ENCODE results near the gene EML4. TPM values are rescaled to one million over a fixed set of nuclear protein-coding genes. Genes with fewer than 3 reads are reported as not detected.

EML4 gene
- total and polyA plus RNA-seq, 2 donors (not counting 1 experiment from before 2014, with no cell fraction given): 49.4 to 134 TPM

GRCh38 chr2:42156721-42157120, 12.4 kb upstream of the EML4 start:
- no peaks in the 10 kb centered on the region for H3K9me3 Mint-ChIP-seq (ENCODE audit: insufficient read depth)
- Histone ChIP-seq H3K27me3 (replicated peaks in 1 of 4; ENCODE audit: control extremely low read depth in 1 of 4, control insufficient read depth in 3 of 4, insufficient read depth in 4 of 4, low read length in 3 of 4) (no peaks in the 10 kb centered on the region), H3K36me3 (replicated peaks in 1 of 2; ENCODE audit: control extremely low read depth in 1 of 2, control insufficient read depth in 1 of 2, extremely low read depth in 1 of 2, insufficient read depth in 2 of 2, low read length in 1 of 2) (peaks cover 0 to 3% of the 10 kb centered on the region in 2 experiments), H3K4me1 (ENCODE audit: control insufficient read depth in 2 of 2, insufficient read depth in 2 of 2, low read length in 2 of 2) (peaks cover 6 to 9% of the 10 kb centered on the region in 2 donors), H3K9me3 (ENCODE audit: control extremely low read depth in 1 of 3, control insufficient read depth in 2 of 3, insufficient read depth in 1 of 3, low read length in 2 of 3) (no peaks in the 10 kb centered on the region), H3K4me3 (ENCODE audit: control extremely low read depth in 1 of 5, extremely low read depth in 1 of 5, insufficient read depth in 1 of 5, low read depth in 2 of 5, low read length in 4 of 5) (no peak overlapping the region), H3K79me2 (ENCODE audit: control insufficient read depth, insufficient read depth, low read length) (no peaks in the 10 kb centered on the region), H3K27ac (ENCODE audit: low read length in 2 of 2) (no peak overlapping the region), H2AFZ (ENCODE audit: insufficient read depth, low read depth, low read length, poor library complexity, severe bottlenecking) (no peak overlapping the region), H4K20me1 (ENCODE audit: control insufficient read depth, insufficient read depth, low read length, poor library complexity, severe bottlenecking) (no peaks in the 10 kb centered on the region), H3K4me2 (replicated peaks; ENCODE audit: low read depth, low read length, poor library complexity, severe bottlenecking) (no peak overlapping the region), H3K9ac (ENCODE audit: low read length) (no peak overlapping the region)
- H3K27me3 Mint-ChIP-seq: no peaks in the 10 kb centered on the region
- no peak for DNase-seq
- CTCF ChIA-PET: interaction anchor here (0.8 to 1.5 kb wide), 2 partner anchors 69 to 70 kb away, joined by 3 to 5 read pairs; no protein-coding TSS in a partner anchor
- TF ChIP-seq EZH2 (IDR thresholded peaks at IDR 0.05; ENCODE audit: borderline replicate concordance, insufficient read depth, low read depth, low read length, poor library complexity, severe bottlenecking) (no peak), CTCF (IDR thresholded peaks at IDR 0.05) (no peak)
- ATAC-seq (ENCODE audit: low read depth): no peak
- H3K4me3 Mint-ChIP-seq: no peak overlapping the region
- intact Hi-C loops (cut with micrococcal nuclease): no loop called here
- POLR2A ChIA-PET: no interaction called here
- H3K27ac Mint-ChIP-seq: no peak overlapping the region
- WGBS (ENCODE audit: insufficient coverage): no CpG with 5 or more reads among the region's 4 CpGs
- peaks cover 11% of the 10 kb centered on the region for H3K4me1 Mint-ChIP-seq

- no peaks in the 10 kb centered on the region for H3K9me3 Mint-ChIP-seq (ENCODE audit: insufficient read depth)
- ChIA-PET CTCF (interaction anchor here (1.2 to 1.5 kb wide), 2 partner anchors 34 to 66 kb away, joined by 3 read pairs; no protein-coding TSS in a partner anchor), POLR2A (interaction anchor here (0.6 kb wide), 1 partner anchor 1839 kb away, joined by 3 read pairs; no protein-coding TSS in a partner anchor)
- Histone ChIP-seq H4K20me1 (ENCODE audit: control insufficient read depth, insufficient read depth, low read length, poor library complexity, severe bottlenecking) (no peaks in the 10 kb centered on the region), H3K9ac (ENCODE audit: low read length) (no peak overlapping the region), H3K36me3 (replicated peaks in 1 of 2; ENCODE audit: control extremely low read depth in 1 of 2, control insufficient read depth in 1 of 2, extremely low read depth in 1 of 2, insufficient read depth in 2 of 2, low read length in 1 of 2) (peaks cover 0 to 2% of the 10 kb centered on the region in 2 experiments), H3K27ac (ENCODE audit: low read length in 2 of 2) (no peak overlapping the region), H3K9me3 (ENCODE audit: control extremely low read depth in 1 of 3, control insufficient read depth in 2 of 3, insufficient read depth in 1 of 3, low read length in 2 of 3) (no peaks in the 10 kb centered on the region), H3K27me3 (replicated peaks in 1 of 4; ENCODE audit: control extremely low read depth in 1 of 4, control insufficient read depth in 3 of 4, insufficient read depth in 4 of 4, low read length in 3 of 4) (no peaks in the 10 kb centered on the region), H3K79me2 (ENCODE audit: control insufficient read depth, insufficient read depth, low read length) (peaks cover 26% of the 10 kb centered on the region), H3K4me1 (ENCODE audit: control insufficient read depth in 2 of 2, insufficient read depth in 2 of 2, low read length in 2 of 2) (peaks cover 7 to 9% of the 10 kb centered on the region in 2 donors), H3K4me3 (ENCODE audit: control extremely low read depth in 1 of 5, extremely low read depth in 1 of 5, insufficient read depth in 1 of 5, low read depth in 2 of 5, low read length in 4 of 5) (no peak overlapping the region), H2AFZ (ENCODE audit: insufficient read depth, low read depth, low read length, poor library complexity, severe bottlenecking) (no peak overlapping the region), H3K4me2 (replicated peaks; ENCODE audit: low read depth, low read length, poor library complexity, severe bottlenecking) (peak overlapping the region; percentile 27)
- DNase-seq: no peak
- no peaks in the 10 kb centered on the region for H3K27me3 Mint-ChIP-seq
- H3K4me3 Mint-ChIP-seq: no peak overlapping the region
- peaks cover 22% of the 10 kb centered on the region for H3K4me1 Mint-ChIP-seq
- intact Hi-C loops (cut with micrococcal nuclease): loop anchor here (5.0 kb wide), 1 partner anchor 36 kb away; no protein-coding TSS in a partner anchor
- no peak for ATAC-seq (ENCODE audit: low read depth)
- no peak for TF ChIP-seq EZH2 (IDR thresholded peaks at IDR 0.05; ENCODE audit: borderline replicate concordance, insufficient read depth, low read depth, low read length, poor library complexity, severe bottlenecking)
- no peak for TF ChIP-seq CTCF (IDR thresholded peaks at IDR 0.05)
- H3K27ac Mint-ChIP-seq: no peak overlapping the region
Measured at GRCh38 chr2:42161444-42161843, 7.7 kb upstream of the EML4 start.
